ENCODE results near the gene FAM53A.
A peak's percentile ranks its signal among the peaks of the same experiment; 100 is the strongest.

Gene FAM53A

DNA sequence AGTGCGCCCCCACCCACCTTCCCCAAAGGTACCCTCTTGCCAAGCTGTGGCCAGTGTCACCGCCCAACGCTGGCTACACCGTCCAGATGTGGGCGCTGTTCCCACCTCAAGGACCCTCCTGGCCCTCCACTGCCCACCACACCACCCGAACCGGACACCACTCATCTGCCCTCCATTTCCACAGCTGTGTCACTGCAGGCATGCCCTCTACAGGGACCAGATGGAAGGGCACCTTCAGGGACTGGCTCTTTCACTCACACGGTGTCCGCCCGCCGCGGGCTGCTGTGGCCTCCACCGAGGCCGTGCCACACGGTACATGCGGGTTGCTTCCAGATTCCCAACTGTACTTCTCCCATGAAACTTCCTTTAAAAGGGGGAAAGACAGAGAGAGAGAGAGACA lies 87.7 kb downstream of the FAM53A start:
- Histone ChIP-seq H3K36me3 (ENCODE audit: control insufficient read depth in 5 of 5, insufficient read depth in 5 of 5, low read length in 5 of 5) (no peaks in the 10 kb centered on the region), H3K9ac (ENCODE audit: low read length in 5 of 5) (no peak overlapping the region), H3K9me3 (ENCODE audit: control insufficient read depth in 5 of 5, low read length in 5 of 5) (peaks cover under 1 to 8% (median 5%) of the 10 kb centered on the region in 5 donors), H3K4me1 (ENCODE audit: control insufficient read depth in 5 of 5, insufficient read depth in 5 of 5, low read length in 5 of 5) (peaks cover 0 to 6% (median 0%) of the 10 kb centered on the region in 5 donors), H3K27me3 (ENCODE audit: control insufficient read depth in 5 of 5, insufficient read depth in 4 of 5, low read length in 5 of 5) (peaks cover 0 to 9% (median 5%) of the 10 kb centered on the region in 5 donors), H3K27ac (ENCODE audit: low read depth, low read length) (no peak overlapping the region), H3K4me3 (ENCODE audit: low read depth in 1 of 5, low read length in 5 of 5) (no peak overlapping the region)

DNA sequence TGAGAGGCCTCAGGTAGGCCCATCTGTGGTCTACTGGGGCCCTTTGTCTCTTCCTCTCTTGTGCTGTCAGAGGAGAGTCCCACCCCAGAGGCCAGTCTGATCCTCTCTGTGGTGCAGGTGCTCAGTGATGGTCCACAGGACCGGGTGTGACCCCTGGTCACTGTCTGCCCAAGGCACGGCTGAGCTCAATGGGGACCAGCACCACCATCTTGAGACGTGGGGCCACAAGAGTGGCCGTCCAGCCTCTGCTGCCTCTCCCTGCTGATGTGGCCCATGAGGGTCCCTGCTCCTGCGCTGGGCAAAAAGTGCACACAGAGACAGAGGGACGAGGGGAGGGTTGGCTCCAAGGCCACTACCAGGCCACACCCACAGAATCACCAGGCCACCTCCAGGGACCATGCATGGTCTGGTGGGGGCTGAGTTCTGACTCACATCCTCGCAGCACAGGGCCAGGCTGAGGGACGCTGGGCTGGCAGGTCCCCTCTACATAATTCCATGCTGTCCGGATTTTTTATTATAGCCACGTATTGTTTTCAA lies 88.3 kb downstream of the FAM53A start:
- no peak overlapping the region for H3K9ac ChIP-seq (ENCODE audit: low read length in 5 of 5)
- H3K4me3 ChIP-seq (ENCODE audit: low read depth in 1 of 5, low read length in 5 of 5): no peak overlapping the region
- H3K9me3 ChIP-seq (ENCODE audit: control insufficient read depth in 5 of 5, low read length in 5 of 5): peaks cover 3 to 14% (median 10%) of the 10 kb centered on the region in 5 donors
- H3K27ac ChIP-seq (ENCODE audit: low read depth, low read length): no peak overlapping the region
- peaks cover 0 to 6% (median 0%) of the 10 kb centered on the region in 5 donors for H3K4me1 ChIP-seq (ENCODE audit: control insufficient read depth in 5 of 5, insufficient read depth in 5 of 5, low read length in 5 of 5)
- peaks cover 0 to 9% (median 5%) of the 10 kb centered on the region in 5 donors for H3K27me3 ChIP-seq (ENCODE audit: control insufficient read depth in 5 of 5, insufficient read depth in 4 of 5, low read length in 5 of 5)
- H3K36me3 ChIP-seq (ENCODE audit: control insufficient read depth in 5 of 5, insufficient read depth in 5 of 5, low read length in 5 of 5): no peaks in the 10 kb centered on the region

- Histone ChIP-seq H3K36me3 (ENCODE audit: control insufficient read depth in 5 of 5, insufficient read depth in 5 of 5, low read length in 5 of 5) (no peaks in the 10 kb centered on the region), H3K27ac (ENCODE audit: low read depth, low read length) (no peak overlapping the region), H3K9ac (ENCODE audit: low read length in 5 of 5) (no peak overlapping the region), H3K4me1 (ENCODE audit: control insufficient read depth in 5 of 5, insufficient read depth in 5 of 5, low read length in 5 of 5) (peaks cover 0 to 6% (median 0%) of the 10 kb centered on the region in 5 donors), H3K4me3 (ENCODE audit: low read depth in 1 of 5, low read length in 5 of 5) (no peak overlapping the region), H3K9me3 (ENCODE audit: control insufficient read depth in 5 of 5, low read length in 5 of 5) (peaks cover 3 to 19% (median 14%) of the 10 kb centered on the region in 5 donors), H3K27me3 (ENCODE audit: control insufficient read depth in 5 of 5, insufficient read depth in 4 of 5, low read length in 5 of 5) (peaks cover 0 to 9% (median 4%) of the 10 kb centered on the region in 5 donors)
Observed at GRCh38 chr4:1594871-1595788, 89.0 kb downstream of the FAM53A start.

- peaks cover 0 to 9% (median 4%) of the 10 kb centered on the region in 5 donors for H3K27me3 ChIP-seq (ENCODE audit: control insufficient read depth in 5 of 5, insufficient read depth in 4 of 5, low read length in 5 of 5)
- peak overlapping the region in 1 of 5 donors; percentile 35 for H3K4me3 ChIP-seq (ENCODE audit: low read depth in 1 of 5, low read length in 5 of 5)
- no peak overlapping the region for H3K9ac ChIP-seq (ENCODE audit: low read length in 5 of 5)
- no peaks in the 10 kb centered on the region for H3K36me3 ChIP-seq (ENCODE audit: control insufficient read depth in 5 of 5, insufficient read depth in 5 of 5, low read length in 5 of 5)
- H3K27ac ChIP-seq (ENCODE audit: low read depth, low read length): no peak overlapping the region
- peaks cover 3 to 23% (median 18%) of the 10 kb centered on the region in 5 donors for H3K9me3 ChIP-seq (ENCODE audit: control insufficient read depth in 5 of 5, low read length in 5 of 5)
- H3K4me1 ChIP-seq (ENCODE audit: control insufficient read depth in 5 of 5, insufficient read depth in 5 of 5, low read length in 5 of 5): peaks cover 0 to 6% (median 0%) of the 10 kb centered on the region in 5 donors
Observed at GRCh38 chr4:1593881-1594345, 90.2 kb downstream of the FAM53A start.

DNA sequence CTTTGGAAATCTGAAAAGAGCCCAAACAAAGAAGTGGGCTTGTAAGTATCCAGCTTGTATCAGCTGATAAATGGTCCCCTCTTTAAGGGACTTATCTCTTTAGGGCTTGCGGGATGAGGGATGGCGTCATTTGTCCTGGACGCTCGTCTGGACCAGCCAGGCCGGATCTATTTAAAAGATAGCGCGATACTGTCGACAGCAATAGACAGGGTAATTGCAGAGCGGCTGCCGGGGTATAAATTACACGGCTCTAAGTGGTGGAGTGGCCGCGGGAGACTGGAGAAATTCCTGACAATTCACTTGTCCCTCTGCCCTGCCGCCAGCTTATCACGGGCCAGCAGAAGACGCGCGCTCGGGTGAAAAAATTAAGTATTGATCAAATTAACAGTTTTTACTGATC lies 90.7 kb downstream of the FAM53A start:
- Histone ChIP-seq H3K9ac (ENCODE audit: low read length in 5 of 5) (no peak overlapping the region), H3K4me3 (ENCODE audit: low read depth in 1 of 5, low read length in 5 of 5) (no peak overlapping the region), H3K4me1 (ENCODE audit: control insufficient read depth in 5 of 5, insufficient read depth in 5 of 5, low read length in 5 of 5) (peaks cover 0 to 6% (median 0%) of the 10 kb centered on the region in 5 donors), H3K27ac (ENCODE audit: low read depth, low read length) (no peak overlapping the region), H3K36me3 (ENCODE audit: control insufficient read depth in 5 of 5, insufficient read depth in 5 of 5, low read length in 5 of 5) (no peaks in the 10 kb centered on the region), H3K9me3 (ENCODE audit: control insufficient read depth in 5 of 5, low read length in 5 of 5) (peaks cover 3 to 27% (median 22%) of the 10 kb centered on the region in 5 donors), H3K27me3 (ENCODE audit: control insufficient read depth in 5 of 5, insufficient read depth in 4 of 5, low read length in 5 of 5) (peaks cover 0 to 9% (median 4%) of the 10 kb centered on the region in 5 donors)

DNA sequence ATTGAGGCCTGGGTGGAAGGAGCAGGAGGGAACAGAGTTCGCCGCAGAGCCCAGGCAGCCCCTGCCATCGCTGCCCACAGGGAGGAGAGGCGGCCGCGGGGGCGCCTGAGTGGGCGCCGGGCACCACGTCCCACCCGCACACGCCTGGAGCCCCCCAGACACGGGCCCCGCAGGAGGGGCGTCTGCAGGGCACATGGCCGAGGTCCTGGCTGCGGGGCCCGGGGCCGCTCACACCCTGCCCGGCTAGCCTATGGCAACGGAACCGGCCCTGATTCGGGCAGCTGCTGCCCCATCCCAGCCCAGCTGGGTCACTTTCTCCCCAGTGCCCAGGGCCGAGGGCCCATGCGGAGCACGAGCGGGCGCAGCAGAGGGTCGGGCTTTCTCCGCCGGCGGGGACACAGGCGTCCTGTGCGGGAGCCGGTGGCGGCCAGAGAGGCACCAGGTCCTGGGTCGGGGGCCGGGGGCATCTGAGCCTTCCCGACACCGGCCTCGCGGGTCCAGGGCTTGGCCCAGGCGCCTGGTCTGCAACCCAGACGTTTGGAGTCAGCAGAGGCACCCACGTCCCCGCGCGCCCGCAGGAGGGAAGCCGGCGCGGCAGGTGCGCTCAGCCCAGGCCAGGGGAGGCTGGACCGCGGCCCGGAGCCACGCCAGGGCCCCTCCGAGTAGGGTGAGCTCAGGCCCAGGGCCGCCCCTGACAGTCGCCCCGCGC lies 91.2 kb downstream of the FAM53A start:
- Histone ChIP-seq H3K9ac (ENCODE audit: low read length in 5 of 5) (no peak overlapping the region), H3K4me3 (ENCODE audit: low read depth in 1 of 5, low read length in 5 of 5) (no peak overlapping the region), H3K36me3 (ENCODE audit: control insufficient read depth in 5 of 5, insufficient read depth in 5 of 5, low read length in 5 of 5) (no peaks in the 10 kb centered on the region), H3K27ac (ENCODE audit: low read depth, low read length) (no peak overlapping the region), H3K4me1 (ENCODE audit: control insufficient read depth in 5 of 5, insufficient read depth in 5 of 5, low read length in 5 of 5) (peaks cover 0 to 6% (median 0%) of the 10 kb centered on the region in 5 donors), H3K9me3 (ENCODE audit: control insufficient read depth in 5 of 5, low read length in 5 of 5) (peaks cover 3 to 29% (median 25%) of the 10 kb centered on the region in 5 donors), H3K27me3 (ENCODE audit: control insufficient read depth in 5 of 5, insufficient read depth in 4 of 5, low read length in 5 of 5) (peaks cover 0 to 9% (median 4%) of the 10 kb centered on the region in 5 donors)

DNA sequence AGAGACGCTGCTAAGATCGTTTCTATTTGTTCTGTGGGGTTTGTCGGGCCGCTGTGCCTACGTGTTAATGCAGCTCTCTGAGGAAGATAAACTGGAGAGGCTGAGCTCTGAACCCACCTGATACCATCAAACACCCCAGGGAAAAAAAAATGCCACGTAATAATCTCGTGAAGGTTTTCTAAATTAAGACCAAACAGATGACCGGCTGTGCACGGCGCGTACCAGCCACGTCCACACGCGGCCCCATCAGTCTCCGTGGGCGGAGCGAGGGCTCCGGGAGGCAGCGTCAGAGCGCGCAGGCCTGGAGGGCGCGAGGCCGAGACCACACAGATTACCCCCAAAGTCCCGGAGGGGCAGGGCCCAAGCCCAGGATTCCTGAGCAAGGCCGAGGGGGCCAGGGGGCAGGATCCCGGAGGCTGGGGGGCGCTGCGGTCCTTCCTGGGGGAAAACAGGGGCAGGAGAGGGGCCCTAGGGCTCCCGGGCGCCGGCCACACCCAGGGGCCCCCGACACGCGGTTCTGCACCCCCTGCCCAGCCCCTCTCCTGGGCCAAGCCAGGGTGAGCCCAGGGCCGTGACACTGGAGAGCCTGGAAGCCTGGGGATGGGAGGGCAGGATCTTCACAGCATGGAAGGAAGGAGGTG lies 91.9 kb downstream of the FAM53A start:
- Histone ChIP-seq H3K9me3 (ENCODE audit: control insufficient read depth in 5 of 5, low read length in 5 of 5) (peaks cover 3 to 29% (median 25%) of the 10 kb centered on the region in 5 donors), H3K27ac (ENCODE audit: low read depth, low read length) (no peak overlapping the region), H3K9ac (ENCODE audit: low read length in 5 of 5) (no peak overlapping the region), H3K27me3 (ENCODE audit: control insufficient read depth in 5 of 5, insufficient read depth in 4 of 5, low read length in 5 of 5) (peaks cover 0 to 9% (median 4%) of the 10 kb centered on the region in 5 donors), H3K4me1 (ENCODE audit: control insufficient read depth in 5 of 5, insufficient read depth in 5 of 5, low read length in 5 of 5) (peaks cover 0 to 6% (median 0%) of the 10 kb centered on the region in 5 donors), H3K4me3 (ENCODE audit: low read depth in 1 of 5, low read length in 5 of 5) (no peak overlapping the region), H3K36me3 (ENCODE audit: control insufficient read depth in 5 of 5, insufficient read depth in 5 of 5, low read length in 5 of 5) (no peaks in the 10 kb centered on the region)

DNA sequence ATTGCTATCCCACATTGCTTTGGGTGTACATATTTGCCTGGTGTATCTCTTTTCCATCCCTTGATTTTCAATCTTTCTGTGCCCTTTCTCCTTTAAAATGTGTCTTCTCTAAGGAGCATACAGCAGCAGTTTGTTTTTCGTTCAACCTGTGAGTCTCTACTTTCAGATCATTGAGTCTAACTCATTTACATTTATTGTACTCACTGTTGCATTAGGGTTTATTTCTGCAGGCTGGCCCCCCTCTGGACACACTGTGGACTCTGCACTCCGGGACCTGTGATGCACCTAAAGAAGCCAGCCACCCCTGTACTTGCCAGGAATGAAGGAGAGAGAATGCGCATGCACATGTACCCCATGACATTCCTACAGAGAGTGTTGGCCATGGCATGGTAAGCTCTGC lies 93.0 kb downstream of the FAM53A start:
- Histone ChIP-seq H3K4me1 (ENCODE audit: control insufficient read depth in 5 of 5, insufficient read depth in 5 of 5, low read length in 5 of 5) (peaks cover 0 to 6% (median 0%) of the 10 kb centered on the region in 5 donors), H3K27ac (ENCODE audit: low read depth, low read length) (no peak overlapping the region), H3K9me3 (ENCODE audit: control insufficient read depth in 5 of 5, low read length in 5 of 5) (peaks cover 3 to 29% (median 25%) of the 10 kb centered on the region in 5 donors), H3K27me3 (ENCODE audit: control insufficient read depth in 5 of 5, insufficient read depth in 4 of 5, low read length in 5 of 5) (peaks cover 0 to 9% (median 4%) of the 10 kb centered on the region in 5 donors), H3K4me3 (ENCODE audit: low read depth in 1 of 5, low read length in 5 of 5) (peak overlapping the region in 1 of 5 donors; percentile 6), H3K36me3 (ENCODE audit: control insufficient read depth in 5 of 5, insufficient read depth in 5 of 5, low read length in 5 of 5) (no peaks in the 10 kb centered on the region), H3K9ac (ENCODE audit: low read length in 5 of 5) (no peak overlapping the region)

GRCh38 chr4:1590244-1590643 lies 93.9 kb downstream of the FAM53A start:
- Histone ChIP-seq H3K36me3 (ENCODE audit: control insufficient read depth in 5 of 5, insufficient read depth in 5 of 5, low read length in 5 of 5) (no peaks in the 10 kb centered on the region), H3K27ac (ENCODE audit: low read depth, low read length) (no peak overlapping the region), H3K4me3 (ENCODE audit: low read depth in 1 of 5, low read length in 5 of 5) (no peak overlapping the region), H3K9ac (ENCODE audit: low read length in 5 of 5) (no peak overlapping the region), H3K27me3 (ENCODE audit: control insufficient read depth in 5 of 5, insufficient read depth in 4 of 5, low read length in 5 of 5) (peaks cover 0 to 4% (median 2%) of the 10 kb centered on the region in 5 donors), H3K4me1 (ENCODE audit: control insufficient read depth in 5 of 5, insufficient read depth in 5 of 5, low read length in 5 of 5) (peaks cover 0 to 6% (median 0%) of the 10 kb centered on the region in 5 donors), H3K9me3 (ENCODE audit: control insufficient read depth in 5 of 5, low read length in 5 of 5) (peaks cover 3 to 29% (median 25%) of the 10 kb centered on the region in 5 donors)
